H9 (cell line): ENCODE results near the gene TOX4. TPM values are rescaled to one million over a fixed set of nuclear protein-coding genes. Genes with fewer than 3 reads are reported as not detected.

Source experiments
- DNase-seq: peaks from one replicate; pipeline ENCODE4 v3.0.0-alpha.2; 2017
- H2AFZ ChIP-seq: one replicate; pipeline ENCODE4 v1.6.1; 2013; ENCODE audit warnings: mild to moderate bottlenecking, low read length, control low read depth, moderate library complexity
- H2AK5ac ChIP-seq: 2 replicates; pipeline ENCODE4 v1.6.1; 2013; ENCODE audit warnings: low read length, control low read depth, mixed read lengths; ENCODE audit not compliant: insufficient read length
- H2BK120ac ChIP-seq: one replicate; pipeline ENCODE4 v1.6.1; 2013; ENCODE audit warnings: low read depth, mild to moderate bottlenecking, low read length, control low read depth, inconsistent platforms; ENCODE audit not compliant: poor library complexity, severe bottlenecking
- H2BK12ac ChIP-seq: 2 replicates; pipeline ENCODE4 v1.6.1; 2013; ENCODE audit warnings: low read length, control low read depth, mixed read lengths, low read depth; ENCODE audit not compliant: insufficient read length
- H2BK15ac ChIP-seq: 2 replicates; pipeline ENCODE4 v1.6.1; 2013; ENCODE audit warnings: low read depth, low read length, control low read depth
- H2BK20ac ChIP-seq: one replicate; pipeline ENCODE4 v1.6.1; 2013; ENCODE audit warnings: low read depth, mild to moderate bottlenecking, low read length, control low read depth, inconsistent platforms; ENCODE audit not compliant: poor library complexity, severe bottlenecking
- H2BK5ac ChIP-seq: 2 replicates; pipeline ENCODE4 v1.6.1; 2013; ENCODE audit warnings: low read length, control low read depth, mixed read lengths; ENCODE audit not compliant: insufficient read length
- H3K14ac ChIP-seq: 2 replicates; pipeline ENCODE4 v1.6.1; 2013; ENCODE audit warnings: low read length, control low read depth; ENCODE audit not compliant: insufficient read depth
- H3K18ac ChIP-seq: 2 replicates; pipeline ENCODE4 v1.6.1; 2013; ENCODE audit warnings: low read depth, mild to moderate bottlenecking, mixed read lengths, low read length, control low read depth; ENCODE audit not compliant: insufficient read length
- H3K23ac ChIP-seq: 2 replicates; pipeline ENCODE4 v1.6.1; 2013; ENCODE audit warnings: low read length, control low read depth, mixed read lengths, low read depth; ENCODE audit not compliant: insufficient read length
- H3K23me2 ChIP-seq: 2 replicates; pipeline ENCODE4 v1.6.1; 2013; ENCODE audit warnings: low read depth, mild to moderate bottlenecking, mixed read lengths, low read length, control low read depth; ENCODE audit not compliant: insufficient read length, poor library complexity, severe bottlenecking
- H3K27ac ChIP-seq: 2 replicates; pipeline ENCODE4 v1.5.1; 2013; ENCODE audit warnings: low read length, control low read depth, mixed read lengths, low read depth; ENCODE audit not compliant: insufficient read length
- H3K27me3 ChIP-seq: 2 replicates; pipeline ENCODE4 v1.6.1; 2013; ENCODE audit warnings: low read length, control low read depth, inconsistent platforms; ENCODE audit not compliant: insufficient read depth
- H3K4ac ChIP-seq: 2 replicates; pipeline ENCODE4 v1.6.1; 2013; ENCODE audit warnings: low read depth, mild to moderate bottlenecking, control low read depth, inconsistent platforms, low read length, moderate library complexity
- H3K4me1 ChIP-seq: 2 replicates; pipeline ENCODE4 v1.6.1; 2013; ENCODE audit warnings: low read length, control low read depth, inconsistent platforms; ENCODE audit not compliant: insufficient read depth
- H3K4me2 ChIP-seq: 2 replicates; pipeline ENCODE4 v1.6.1; 2013; ENCODE audit warnings: low read length, control low read depth, mixed read lengths; ENCODE audit not compliant: insufficient read length, insufficient read depth
- H3K56ac ChIP-seq: 2 replicates; pipeline ENCODE4 v1.6.1; 2013; ENCODE audit warnings: low read depth, mild to moderate bottlenecking, mixed read lengths, low read length, control low read depth; ENCODE audit not compliant: insufficient read length
- H3K79me1 ChIP-seq: 2 replicates; pipeline ENCODE4 v1.6.1; 2013; ENCODE audit warnings: low read depth, mild to moderate bottlenecking, moderate library complexity, low read length, control low read depth, inconsistent platforms; ENCODE audit not compliant: insufficient read depth, poor library complexity, severe bottlenecking
- H3K79me2 ChIP-seq: 2 replicates; pipeline ENCODE4 v1.6.1; 2013; ENCODE audit warnings: low read length, control low read depth, inconsistent platforms; ENCODE audit not compliant: insufficient read depth
- H3K9ac ChIP-seq: 2 replicates; pipeline ENCODE4 v1.6.1; 2013; ENCODE audit warnings: low read length, control low read depth, mixed read lengths; ENCODE audit not compliant: insufficient read length; ENCODE audit errors: extremely low read depth
- H3K9me3 ChIP-seq: one replicate; pipeline ENCODE4 v1.6.1; 2013; ENCODE audit warnings: low read depth, low read length, inconsistent platforms; ENCODE audit not compliant: control insufficient read depth
- H3T11ph ChIP-seq: one replicate; pipeline ENCODE4 v1.6.1; 2013; ENCODE audit warnings: mild to moderate bottlenecking, low read length, control low read depth, inconsistent platforms
- H4K20me1 ChIP-seq: one replicate; pipeline ENCODE4 v1.6.1; 2013; ENCODE audit not compliant: control insufficient read depth, insufficient read length, insufficient read depth
- H4K5ac ChIP-seq: 2 replicates; pipeline ENCODE4 v1.6.1; 2013; ENCODE audit warnings: low read depth, mild to moderate bottlenecking, mixed read lengths, low read length, control low read depth; ENCODE audit not compliant: insufficient read length
- H4K8ac ChIP-seq: replicated peaks from 2 replicates; pipeline ENCODE4 v1.6.1; 2013; ENCODE audit warnings: low read length, control low read depth, mixed read lengths, low read depth; ENCODE audit not compliant: insufficient read length
- H4K91ac ChIP-seq: 2 replicates; pipeline ENCODE4 v1.6.1; 2013; ENCODE audit warnings: low read depth, mild to moderate bottlenecking, moderate library complexity, mixed read lengths, low read length, control low read depth; ENCODE audit not compliant: insufficient read length
- H3K27ac Mint-ChIP-seq, 3 experiments: 2 replicates in 2 of 3; 3 replicates in 1 of 3; pipeline ENCODE4 v1.8.0; 2020 to 2021; ENCODE audit warnings: mixed read lengths in 3 of 3, mild to moderate bottlenecking in 1 of 3, moderate library complexity in 1 of 3
- H3K27me3 Mint-ChIP-seq: 2 replicates; pipeline ENCODE4 v1.8.0; 2021; ENCODE audit warnings: low read depth, mild to moderate bottlenecking, moderate library complexity, mixed read lengths
- H3K36me3 Mint-ChIP-seq, 3 experiments: 2 replicates in 2 of 3; 3 replicates in 1 of 3; pipeline ENCODE4 v1.8.0; 2020 to 2021; ENCODE audit warnings: low read depth in 3 of 3, mixed read lengths in 3 of 3; ENCODE audit not compliant: insufficient read depth in 1 of 3
- H3K4me1 Mint-ChIP-seq, 2 experiments: 2 replicates each; pipeline ENCODE4 v1.8.0; 2020; ENCODE audit warnings: mixed read lengths in 2 of 2
- H3K4me3 Mint-ChIP-seq, 2 experiments: 2 replicates in 1 of 2; 3 replicates in 1 of 2; pipeline ENCODE4 v1.8.0; 2020 to 2021; ENCODE audit warnings: mild to moderate bottlenecking in 2 of 2, mixed read lengths in 2 of 2, moderate library complexity in 1 of 2
- H3K9me3 Mint-ChIP-seq, 2 experiments: 2 replicates in 1 of 2; 3 replicates in 1 of 2; pipeline ENCODE4 v1.8.0; 2020; ENCODE audit warnings: mild to moderate bottlenecking in 2 of 2, mixed read lengths in 2 of 2, moderate library complexity in 1 of 2
- WGBS: extraction: QIAGEN DNeasy Blood & Tissue Kit; methylation state at CpG from one replicate; pipeline ENCODE4 v1.1.7; 2013; ENCODE audit warnings: missing lambda C conversion rate, low lambda C conversion rate, mixed read lengths; ENCODE audit not compliant: insufficient read length; ENCODE audit errors: extremely low coverage; 5-methylcytosine and 5-hydroxymethylcytosine counted together
- total RNA-seq: library from RNA; stranded (reverse); gene quantifications from 2 replicates; pipeline ENCODE4 v1.2.1, GENCODE V29; 2021
- TF ChIP-seq, protein P1 (sequence below): fragments of 200-600 bp; sonication (generic); conservative IDR thresholded peaks from 3 replicates; pipeline ENCODE4 v1.8.0; 2021; ENCODE audit warnings: antibody characterized with exemption, mild to moderate bottlenecking

The TOX4 gene
- total RNA-seq, 1 experiment from 2014 or later, result 64.7 TPM

GRCh38 chr14:21498540-21499526 lies 21.8 kb downstream of the TOX4 start:
- no peaks in the 10 kb centered on the region for H3K27me3 ChIP-seq
- Mint-ChIP-seq H3K4me1 (peaks cover 31 to 33% of the 10 kb centered on the region in 2 experiments), H3K9me3 (no peaks in the 10 kb centered on the region), H3K4me3 (no peak overlapping the region), H3K36me3 (peaks cover 80 to 96% (median 87%) of the 10 kb centered on the region in 3 experiments; a peak in 6 of 7 replicates), H3K27me3 (no peaks in the 10 kb centered on the region), H3K27ac (peak overlapping the region; percentile 75 to 90 (median 76))
- no peak overlapping the region for H3K56ac ChIP-seq
- no peak overlapping the region for H2BK120ac ChIP-seq
- H3K14ac ChIP-seq, result no peak overlapping the region
- no peak overlapping the region for H4K8ac ChIP-seq
- TF ChIP-seq, protein P1, sequence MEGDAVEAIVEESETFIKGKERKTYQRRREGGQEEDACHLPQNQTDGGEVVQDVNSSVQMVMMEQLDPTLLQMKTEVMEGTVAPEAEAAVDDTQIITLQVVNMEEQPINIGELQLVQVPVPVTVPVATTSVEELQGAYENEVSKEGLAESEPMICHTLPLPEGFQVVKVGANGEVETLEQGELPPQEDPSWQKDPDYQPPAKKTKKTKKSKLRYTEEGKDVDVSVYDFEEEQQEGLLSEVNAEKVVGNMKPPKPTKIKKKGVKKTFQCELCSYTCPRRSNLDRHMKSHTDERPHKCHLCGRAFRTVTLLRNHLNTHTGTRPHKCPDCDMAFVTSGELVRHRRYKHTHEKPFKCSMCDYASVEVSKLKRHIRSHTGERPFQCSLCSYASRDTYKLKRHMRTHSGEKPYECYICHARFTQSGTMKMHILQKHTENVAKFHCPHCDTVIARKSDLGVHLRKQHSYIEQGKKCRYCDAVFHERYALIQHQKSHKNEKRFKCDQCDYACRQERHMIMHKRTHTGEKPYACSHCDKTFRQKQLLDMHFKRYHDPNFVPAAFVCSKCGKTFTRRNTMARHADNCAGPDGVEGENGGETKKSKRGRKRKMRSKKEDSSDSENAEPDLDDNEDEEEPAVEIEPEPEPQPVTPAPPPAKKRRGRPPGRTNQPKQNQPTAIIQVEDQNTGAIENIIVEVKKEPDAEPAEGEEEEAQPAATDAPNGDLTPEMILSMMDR, result peak; percentile 75
- no peak overlapping the region for H4K91ac ChIP-seq
- no peak overlapping the region for H2BK5ac ChIP-seq
- H4K5ac ChIP-seq, result no peak overlapping the region
- H3T11ph ChIP-seq, result no peak overlapping the region
- no peak overlapping the region for H3K18ac ChIP-seq
- H2AFZ ChIP-seq, result no peak overlapping the region
- no peaks in the 10 kb centered on the region for H4K20me1 ChIP-seq
- H3K23me2 ChIP-seq, result no peaks in the 10 kb centered on the region
- H3K9ac ChIP-seq, result no peak overlapping the region
- no CpG with 5 or more reads among the region's 5 CpGs for WGBS
- H3K23ac ChIP-seq, result no peak overlapping the region
- no peak overlapping the region for H2BK20ac ChIP-seq
- H3K79me2 ChIP-seq, result peaks cover 3% of the 10 kb centered on the region; the same call in 1 of the 2 replicates
- no peak overlapping the region for H3K27ac ChIP-seq
- H3K4me1 ChIP-seq, result no peaks in the 10 kb centered on the region; the same call in 1 of the 2 replicates
- H3K4ac ChIP-seq, result no peak overlapping the region
- H3K4me2 ChIP-seq, result no peak overlapping the region
- H3K79me1 ChIP-seq, result no peaks in the 10 kb centered on the region
- no peak overlapping the region for H2BK12ac ChIP-seq
- DNase-seq, result no peak
- no peak overlapping the region for H2BK15ac ChIP-seq
- H3K9me3 ChIP-seq, result no peaks in the 10 kb centered on the region
- no peak overlapping the region for H2AK5ac ChIP-seq
